Astrocyte (in vitro differentiated cells and primary cell): ENCODE results near the gene P2RX4. TPM values are rescaled to one million over a fixed set of nuclear protein-coding genes. Genes with fewer than 3 reads are reported as not detected.
"Not testable (repeated sequence)": the region's sequence is repeated elsewhere in the genome, so short reads cannot be mapped to it uniquely, and the experiment has no call there.

Source experiments
- DNase-seq: peaks from one replicate; pipeline ENCODE4 v3.0.0-alpha.2; 2010; ENCODE audit warnings: low read depth
- FAIRE-seq: peaks from 2 replicates; lab custom pipeline; 2011; peaks lifted over from hg19 to GRCh38; lab: Jason Lieb, UNC
- H2AFZ ChIP-seq: 2 replicates; pipeline ENCODE4 v1.6.0; 2012; ENCODE audit warnings: low read depth, low read length, inconsistent platforms
- H3K27ac ChIP-seq: 2 replicates; pipeline ENCODE4 v1.5.1; 2011; ENCODE audit warnings: low read depth, low read length, inconsistent platforms
- H3K27me3 ChIP-seq: 2 replicates; pipeline ENCODE4 v1.6.0; 2011; ENCODE audit warnings: low read length, inconsistent platforms; ENCODE audit not compliant: insufficient read depth
- H3K36me3 ChIP-seq: 2 replicates; pipeline ENCODE4 v1.5.1; 2011; ENCODE audit warnings: low read length, inconsistent platforms; ENCODE audit not compliant: insufficient read depth
- H3K4me1 ChIP-seq: 2 replicates; pipeline ENCODE4 v1.5.1; 2011; ENCODE audit warnings: low read length, inconsistent platforms; ENCODE audit not compliant: insufficient read depth
- H3K4me2 ChIP-seq: 2 replicates; pipeline ENCODE4 v1.6.0; 2012; ENCODE audit warnings: low read length, inconsistent platforms
- H3K4me3 ChIP-seq: 2 replicates; pipeline ENCODE4 v1.5.1; 2011; ENCODE audit warnings: low read depth, mild to moderate bottlenecking, low read length, inconsistent platforms; ENCODE audit not compliant: insufficient read depth
- H3K79me2 ChIP-seq: 2 replicates; pipeline ENCODE4 v1.6.0; 2012; ENCODE audit warnings: mild to moderate bottlenecking, low read length, inconsistent platforms; ENCODE audit not compliant: insufficient read depth
- H3K9ac ChIP-seq: 2 replicates; pipeline ENCODE4 v1.6.0; 2012; ENCODE audit warnings: mild to moderate bottlenecking, low read length, inconsistent platforms
- H3K9me3 ChIP-seq: 2 replicates; pipeline ENCODE4 v1.5.1; 2012; ENCODE audit warnings: low read depth, mild to moderate bottlenecking, low read length, inconsistent platforms; ENCODE audit not compliant: insufficient read depth
- H4K20me1 ChIP-seq: 2 replicates; pipeline ENCODE4 v1.6.0; 2012; ENCODE audit warnings: low read length, inconsistent platforms; ENCODE audit not compliant: insufficient read depth
- H3K27ac Mint-ChIP-seq: one replicate; pipeline ENCODE4 v1.8.0; 2021; ENCODE audit warnings: mild to moderate bottlenecking, mixed read lengths; ENCODE audit not compliant: unreplicated experiment
- H3K27me3 Mint-ChIP-seq: one replicate; pipeline ENCODE4 v1.8.0; 2021; ENCODE audit warnings: low read depth, mixed read lengths; ENCODE audit not compliant: unreplicated experiment
- H3K36me3 Mint-ChIP-seq: one replicate; pipeline ENCODE4 v1.8.0; 2021; ENCODE audit warnings: low read depth, mixed read lengths; ENCODE audit not compliant: unreplicated experiment
- H3K4me1 Mint-ChIP-seq: one replicate; pipeline ENCODE4 v1.8.0; 2021; ENCODE audit warnings: low read depth, mixed read lengths; ENCODE audit not compliant: unreplicated experiment
- H3K4me3 Mint-ChIP-seq: one replicate; pipeline ENCODE4 v1.8.0; 2021; ENCODE audit warnings: mild to moderate bottlenecking, moderate library complexity, mixed read lengths; ENCODE audit not compliant: unreplicated experiment
- H3K9me3 Mint-ChIP-seq: one replicate; pipeline ENCODE4 v1.8.0; 2021; ENCODE audit warnings: mild to moderate bottlenecking, mixed read lengths; ENCODE audit not compliant: unreplicated experiment
- EZH2 ChIP-seq: IDR thresholded peaks from 2 replicates; pipeline ENCODE4 v1.6.1; 2012; ENCODE audit warnings: mild to moderate bottlenecking, low read length, inconsistent platforms; ENCODE audit not compliant: insufficient read depth
- total RNA-seq: library from RNA; stranded (reverse); gene quantifications from 2 replicates; pipeline ENCODE4 v1.2.1, GENCODE V29; 2021
- TF ChIP-seq, protein P1 (sequence below): IDR thresholded peaks from 2 replicates; pipeline ENCODE4 v1.5.1; 2011; ENCODE audit warnings: low read depth, mild to moderate bottlenecking, inconsistent platforms, low read length, moderate library complexity; ENCODE audit not compliant: insufficient read depth

Gene P2RX4
- total RNA-seq, 1 donor from 2014 or later = 13.9 TPM

- H3K27ac ChIP-seq = no peak overlapping the region
- Mint-ChIP-seq H3K9me3 (no peaks in the 10 kb centered on the region), H3K36me3 (peaks cover 12% of the 10 kb centered on the region), H3K27ac (no peak overlapping the region), H3K4me1 (no peaks in the 10 kb centered on the region), H3K27me3 (no peaks in the 10 kb centered on the region), H3K4me3 (no peak overlapping the region)
- no peak overlapping the region for H2AFZ ChIP-seq
- no peaks in the 10 kb centered on the region for H3K9me3 ChIP-seq
- no peak overlapping the region for H3K9ac ChIP-seq
- no peaks in the 10 kb centered on the region for H4K20me1 ChIP-seq
- TF ChIP-seq EZH2 = no peak
- TF ChIP-seq, protein P1, sequence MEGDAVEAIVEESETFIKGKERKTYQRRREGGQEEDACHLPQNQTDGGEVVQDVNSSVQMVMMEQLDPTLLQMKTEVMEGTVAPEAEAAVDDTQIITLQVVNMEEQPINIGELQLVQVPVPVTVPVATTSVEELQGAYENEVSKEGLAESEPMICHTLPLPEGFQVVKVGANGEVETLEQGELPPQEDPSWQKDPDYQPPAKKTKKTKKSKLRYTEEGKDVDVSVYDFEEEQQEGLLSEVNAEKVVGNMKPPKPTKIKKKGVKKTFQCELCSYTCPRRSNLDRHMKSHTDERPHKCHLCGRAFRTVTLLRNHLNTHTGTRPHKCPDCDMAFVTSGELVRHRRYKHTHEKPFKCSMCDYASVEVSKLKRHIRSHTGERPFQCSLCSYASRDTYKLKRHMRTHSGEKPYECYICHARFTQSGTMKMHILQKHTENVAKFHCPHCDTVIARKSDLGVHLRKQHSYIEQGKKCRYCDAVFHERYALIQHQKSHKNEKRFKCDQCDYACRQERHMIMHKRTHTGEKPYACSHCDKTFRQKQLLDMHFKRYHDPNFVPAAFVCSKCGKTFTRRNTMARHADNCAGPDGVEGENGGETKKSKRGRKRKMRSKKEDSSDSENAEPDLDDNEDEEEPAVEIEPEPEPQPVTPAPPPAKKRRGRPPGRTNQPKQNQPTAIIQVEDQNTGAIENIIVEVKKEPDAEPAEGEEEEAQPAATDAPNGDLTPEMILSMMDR = no peak
- no peak overlapping the region for H3K4me2 ChIP-seq
- H3K36me3 ChIP-seq = no peaks in the 10 kb centered on the region
- FAIRE-seq (no peak), DNase-seq (no peak)
- H3K4me1 ChIP-seq = no peaks in the 10 kb centered on the region
- H3K27me3 ChIP-seq = no peaks in the 10 kb centered on the region
- no peaks in the 10 kb centered on the region for H3K79me2 ChIP-seq
- no peak overlapping the region for H3K4me3 ChIP-seq
These were observed 19.2 kb downstream of the P2RX4 start for GRCh38 chr12:121228919-121229665.

- not testable (repeated sequence) for FAIRE-seq, H3K27ac Mint-ChIP-seq
These were observed 20.1 kb downstream of the P2RX4 start for GRCh38 chr12:121229826-121230537.

More at GRCh38 chr12:121229826-121230537, 20.1 kb downstream of the P2RX4 start:
- H4K20me1 ChIP-seq, H3K4me1 ChIP-seq, H3K4me2 ChIP-seq, H3K36me3 ChIP-seq, H3K4me1 Mint-ChIP-seq, H3K27me3 Mint-ChIP-seq, H3K4me3 Mint-ChIP-seq, H2AFZ ChIP-seq, H3K27ac ChIP-seq, H3K9me3 Mint-ChIP-seq, H3K4me3 ChIP-seq, H3K27me3 ChIP-seq, H3K9me3 ChIP-seq, H3K79me2 ChIP-seq, H3K9ac ChIP-seq: not testable (repeated sequence)
- peak; percentile 39 for DNase-seq
- H3K36me3 Mint-ChIP-seq = peaks cover 12% of the 10 kb centered on the region
- TF ChIP-seq, protein P1 = peak; percentile 86
